ENCODE measurements around the gene ADAMTS12. TPM values are rescaled to one million over a fixed set of nuclear protein-coding genes. Genes with fewer than 3 reads are reported as not detected.

ADAMTS12 gene
- total and polyA plus RNA-seq, 9 of the 15 experiments (the other 6 are each of a cell fraction or from before 2014, with no cell fraction given), result 0.11 TPM; not detected in 8

GRCh38 chr5:33579152-33579551 lies 312.6 kb downstream of the ADAMTS12 start:
- BruUV-seq (replicated peaks), result no TSS peak
- CTCF ChIA-PET (ENCODE audit: low intra/inter-chr PET ratio), result no interaction called here
- no peak for DNase-seq (ENCODE audit: extremely low read depth in 1 of 4, low spot score in 3 of 4)
- intact Hi-C loops (cut with micrococcal nuclease), result no loop called here
- Histone ChIP-seq H4K20me1 (replicated peaks; ENCODE audit: control insufficient read depth, insufficient read depth, low read length) (no peaks in the 10 kb centered on the region), H3K79me2 (ENCODE audit: control insufficient read depth, insufficient read depth, low read length) (no peaks in the 10 kb centered on the region), H3K9me1 (ENCODE audit: control insufficient read depth, insufficient read depth, low read length) (no peaks in the 10 kb centered on the region), H3K4me2 (ENCODE audit: insufficient read depth, low read length) (no peak overlapping the region), H3K9ac (ENCODE audit: insufficient read depth in 1 of 2, low read depth in 2 of 2, low read length in 2 of 2) (no peak overlapping the region), H3K4me3 (no peak overlapping the region), H3K9me3 (replicated peaks; ENCODE audit: control insufficient read depth, insufficient read depth, low read depth, low read length) (no peaks in the 10 kb centered on the region), H2AFZ (ENCODE audit: low read depth, low read length) (no peak overlapping the region), H3K27me3 (ENCODE audit: control insufficient read depth in 2 of 2, insufficient read depth in 2 of 2, low read length in 2 of 2) (peaks cover 16 to 18% of the 10 kb centered on the region in 2 experiments), H3K36me3 (ENCODE audit: control insufficient read depth, insufficient read depth, low read length) (no peaks in the 10 kb centered on the region), H3K27ac (ENCODE audit: extremely low read depth, low read depth, low read length) (no peak overlapping the region), H3K4me1 (replicated peaks in 1 of 2; ENCODE audit: control insufficient read depth in 2 of 2, insufficient read depth in 2 of 2, low read length in 2 of 2) (no peaks in the 10 kb centered on the region)
- ATAC-seq, result no peak
- 2% methylated on average over 3 of the region's 3 CpGs for WGBS (ENCODE audit: insufficient coverage, low coverage, missing lambda C conversion rate)
- POLR2A ChIA-PET, result interaction anchor here (1.3 kb wide), 1 partner anchor 11 kb away, joined by 3 read pairs; no protein-coding TSS in a partner anchor
- in situ Hi-C loops (cut with MboI), result no loop called here
- no peak for FAIRE-seq
- TF ChIP-seq E4F1 (CRISPR knock-in tag; IDR thresholded peaks at IDR 0.05; ENCODE audit: borderline replicate concordance) (no peak), SP2 (IDR thresholded peaks at IDR 0.05; ENCODE audit: extremely low read depth, low read depth, low read length, poor library complexity, severe bottlenecking) (no peak), KDM4B (IDR thresholded peaks at IDR 0.05; ENCODE audit: borderline replicate concordance in 2 of 2, low read depth in 1 of 2) (no peak), TFAP4 (CRISPR knock-in tag; IDR thresholded peaks at IDR 0.05; ENCODE audit: borderline replicate concordance) (no peak), ZNF592 (IDR thresholded peaks at IDR 0.05) (no peak), ZNF79 (CRISPR knock-in tag; IDR thresholded peaks at IDR 0.05; ENCODE audit: low read depth) (no peak), MBD2 (IDR thresholded peaks at IDR 0.05; ENCODE audit: borderline replicate concordance, low read depth) (no peak), E2F4 (CRISPR knock-in tag; IDR thresholded peaks at IDR 0.05; ENCODE audit: low read depth) (no peak), PML (IDR thresholded peaks at IDR 0.05; ENCODE audit: low read length) (no peak), MCM3 (IDR thresholded peaks at IDR 0.05) (no peak), ZNF785 (CRISPR knock-in tag; IDR thresholded peaks at IDR 0.05) (no peak), DLX4 (CRISPR knock-in tag; IDR thresholded peaks at IDR 0.05) (no peak)
